ENCODE results near the gene SLC7A6OS.

- TF ChIP-seq ZBTB1 (tag by site-specific recombination; IDR thresholded peaks at IDR 0.05) (no peak), KLF16 (tag by site-specific recombination; IDR thresholded peaks at IDR 0.05) (no peak), ZNF530 (tag by site-specific recombination; IDR thresholded peaks at IDR 0.05; ENCODE audit: low read depth) (no peak), ZNF585B (tag by site-specific recombination; IDR thresholded peaks at IDR 0.05) (no peak), ZNF350 (tag by site-specific recombination; IDR thresholded peaks at IDR 0.05) (no peak), ZNF626 (tag by site-specific recombination; IDR thresholded peaks at IDR 0.05) (no peak), ZBTB21 (tag by site-specific recombination; IDR thresholded peaks at IDR 0.05) (no peak), TCF7L2 (IDR thresholded peaks at IDR 0.05; ENCODE audit: borderline replicate concordance, low read depth, low read length) (no peak), ZNF529 (tag by site-specific recombination; IDR thresholded peaks at IDR 0.05; ENCODE audit: insufficient replicate concordance) (no peak)
- TF ChIP-seq, protein P1, sequence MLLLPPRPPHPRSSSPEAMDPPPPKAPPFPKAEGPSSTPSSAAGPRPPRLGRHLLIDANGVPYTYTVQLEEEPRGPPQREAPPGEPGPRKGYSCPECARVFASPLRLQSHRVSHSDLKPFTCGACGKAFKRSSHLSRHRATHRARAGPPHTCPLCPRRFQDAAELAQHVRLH (tag by site-specific recombination; IDR thresholded peaks at IDR 0.05), result no peak
- TF ChIP-seq, protein P2, sequence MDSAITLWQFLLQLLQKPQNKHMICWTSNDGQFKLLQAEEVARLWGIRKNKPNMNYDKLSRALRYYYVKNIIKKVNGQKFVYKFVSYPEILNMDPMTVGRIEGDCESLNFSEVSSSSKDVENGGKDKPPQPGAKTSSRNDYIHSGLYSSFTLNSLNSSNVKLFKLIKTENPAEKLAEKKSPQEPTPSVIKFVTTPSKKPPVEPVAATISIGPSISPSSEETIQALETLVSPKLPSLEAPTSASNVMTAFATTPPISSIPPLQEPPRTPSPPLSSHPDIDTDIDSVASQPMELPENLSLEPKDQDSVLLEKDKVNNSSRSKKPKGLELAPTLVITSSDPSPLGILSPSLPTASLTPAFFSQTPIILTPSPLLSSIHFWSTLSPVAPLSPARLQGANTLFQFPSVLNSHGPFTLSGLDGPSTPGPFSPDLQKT (IDR thresholded peaks at IDR 0.05; ENCODE audit: borderline replicate concordance, low read depth, low read length), result no peak
- TF ChIP-seq, protein P3, sequence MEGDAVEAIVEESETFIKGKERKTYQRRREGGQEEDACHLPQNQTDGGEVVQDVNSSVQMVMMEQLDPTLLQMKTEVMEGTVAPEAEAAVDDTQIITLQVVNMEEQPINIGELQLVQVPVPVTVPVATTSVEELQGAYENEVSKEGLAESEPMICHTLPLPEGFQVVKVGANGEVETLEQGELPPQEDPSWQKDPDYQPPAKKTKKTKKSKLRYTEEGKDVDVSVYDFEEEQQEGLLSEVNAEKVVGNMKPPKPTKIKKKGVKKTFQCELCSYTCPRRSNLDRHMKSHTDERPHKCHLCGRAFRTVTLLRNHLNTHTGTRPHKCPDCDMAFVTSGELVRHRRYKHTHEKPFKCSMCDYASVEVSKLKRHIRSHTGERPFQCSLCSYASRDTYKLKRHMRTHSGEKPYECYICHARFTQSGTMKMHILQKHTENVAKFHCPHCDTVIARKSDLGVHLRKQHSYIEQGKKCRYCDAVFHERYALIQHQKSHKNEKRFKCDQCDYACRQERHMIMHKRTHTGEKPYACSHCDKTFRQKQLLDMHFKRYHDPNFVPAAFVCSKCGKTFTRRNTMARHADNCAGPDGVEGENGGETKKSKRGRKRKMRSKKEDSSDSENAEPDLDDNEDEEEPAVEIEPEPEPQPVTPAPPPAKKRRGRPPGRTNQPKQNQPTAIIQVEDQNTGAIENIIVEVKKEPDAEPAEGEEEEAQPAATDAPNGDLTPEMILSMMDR (tag by site-specific recombination; IDR thresholded peaks at IDR 0.05), result no peak
- TF ChIP-seq, protein P4, sequence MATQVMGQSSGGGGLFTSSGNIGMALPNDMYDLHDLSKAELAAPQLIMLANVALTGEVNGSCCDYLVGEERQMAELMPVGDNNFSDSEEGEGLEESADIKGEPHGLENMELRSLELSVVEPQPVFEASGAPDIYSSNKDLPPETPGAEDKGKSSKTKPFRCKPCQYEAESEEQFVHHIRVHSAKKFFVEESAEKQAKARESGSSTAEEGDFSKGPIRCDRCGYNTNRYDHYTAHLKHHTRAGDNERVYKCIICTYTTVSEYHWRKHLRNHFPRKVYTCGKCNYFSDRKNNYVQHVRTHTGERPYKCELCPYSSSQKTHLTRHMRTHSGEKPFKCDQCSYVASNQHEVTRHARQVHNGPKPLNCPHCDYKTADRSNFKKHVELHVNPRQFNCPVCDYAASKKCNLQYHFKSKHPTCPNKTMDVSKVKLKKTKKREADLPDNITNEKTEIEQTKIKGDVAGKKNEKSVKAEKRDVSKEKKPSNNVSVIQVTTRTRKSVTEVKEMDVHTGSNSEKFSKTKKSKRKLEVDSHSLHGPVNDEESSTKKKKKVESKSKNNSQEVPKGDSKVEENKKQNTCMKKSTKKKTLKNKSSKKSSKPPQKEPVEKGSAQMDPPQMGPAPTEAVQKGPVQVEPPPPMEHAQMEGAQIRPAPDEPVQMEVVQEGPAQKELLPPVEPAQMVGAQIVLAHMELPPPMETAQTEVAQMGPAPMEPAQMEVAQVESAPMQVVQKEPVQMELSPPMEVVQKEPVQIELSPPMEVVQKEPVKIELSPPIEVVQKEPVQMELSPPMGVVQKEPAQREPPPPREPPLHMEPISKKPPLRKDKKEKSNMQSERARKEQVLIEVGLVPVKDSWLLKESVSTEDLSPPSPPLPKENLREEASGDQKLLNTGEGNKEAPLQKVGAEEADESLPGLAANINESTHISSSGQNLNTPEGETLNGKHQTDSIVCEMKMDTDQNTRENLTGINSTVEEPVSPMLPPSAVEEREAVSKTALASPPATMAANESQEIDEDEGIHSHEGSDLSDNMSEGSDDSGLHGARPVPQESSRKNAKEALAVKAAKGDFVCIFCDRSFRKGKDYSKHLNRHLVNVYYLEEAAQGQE (tag by site-specific recombination; IDR thresholded peaks at IDR 0.05), result no peak
Measured at GRCh38 chr16:68358951-68359350, 48.2 kb upstream of the SLC7A6OS start.

All from HEK293 (cell line).